HEK293 (cell line): Measurements from ENCODE around the gene TBC1D4.

Experiments
- CTCF ChIA-PET: fragments of 350-600 bp; formaldehyde crosslinking; extraction: SDS; loops from one replicate; lab custom pipeline; 2021; ENCODE audit warnings: antibody characterized with exemption; lab: Yijun Ruan, JAX
- POLR2A ChIA-PET: fragments of 300-600 bp; formaldehyde crosslinking; extraction: SDS; loops from one replicate; lab custom pipeline; 2020; ENCODE audit warnings: antibody characterized with exemption, inconsistent platforms; lab: Yijun Ruan, JAX
- H3K27ac ChIP-seq: fragments of 200-500 bp; sonication (Bioruptor generic); 2 replicates; pipeline ENCODE4 v1.5.1; 2014; ENCODE audit warnings: low read depth, low read length, control low read depth, inconsistent platforms; ENCODE audit errors: extremely low read depth
- H3K36me3 ChIP-seq, 2 experiments: fragments of 200-500 bp in 1 of 2; sonication (Bioruptor generic) in 1 of 2; 1 replicate in 1 of 2; 2 replicates in 1 of 2; pipeline ENCODE4 v1.5.1; 2014 to 2017; ENCODE audit warnings: inconsistent platforms in 2 of 2, low read length in 2 of 2; ENCODE audit not compliant: control insufficient read depth in 2 of 2, insufficient read depth in 1 of 2
- H3K4me1 ChIP-seq: fragments of 200-500 bp; sonication (Bioruptor generic); 2 replicates; pipeline ENCODE4 v1.5.1; 2014; ENCODE audit warnings: mild to moderate bottlenecking, low read length, inconsistent platforms; ENCODE audit not compliant: control insufficient read depth, insufficient read depth
- H3K4me3 ChIP-seq: 2 replicates; pipeline ENCODE4 v1.5.1; 2011; ENCODE audit warnings: low read depth, mild to moderate bottlenecking, control low read depth, low read length, moderate library complexity
- H3K9me3 ChIP-seq: fragments of 200-500 bp; sonication (Bioruptor generic); 2 replicates; pipeline ENCODE4 v1.5.1; 2014; ENCODE audit warnings: low read depth, low read length, inconsistent platforms; ENCODE audit not compliant: control insufficient read depth, insufficient read depth
- KLF1 ChIP-seq: fragments of 450-650 bp; formaldehyde crosslinking; IDR thresholded peaks from 2 replicates; pipeline ENCODE4 v1.5.1; 2016; ENCODE audit warnings: missing biosample characterization, missing genetic modification characterization
- SP2 ChIP-seq: fragments of 450-650 bp; formaldehyde crosslinking; IDR thresholded peaks from 2 replicates; pipeline ENCODE4 v1.5.1; 2016; ENCODE audit warnings: missing biosample characterization, missing genetic modification characterization
- ZNF146 ChIP-seq: fragments of 450-650 bp; formaldehyde crosslinking; IDR thresholded peaks from 2 replicates; pipeline ENCODE4 v1.5.1; 2016; ENCODE audit warnings: missing biosample characterization, missing genetic modification characterization
- ZNF37A ChIP-seq: fragments of 450-650 bp; IDR thresholded peaks from 2 replicates; pipeline ENCODE4 v1.5.1; 2018; ENCODE audit warnings: missing biosample characterization, missing genetic modification characterization
- ZNF585B ChIP-seq: fragments of 450-650 bp; formaldehyde crosslinking; IDR thresholded peaks from 2 replicates; pipeline ENCODE4 v1.5.1; 2016; ENCODE audit warnings: missing biosample characterization, missing genetic modification characterization
- ZNF654 ChIP-seq: fragments of 450-650 bp; formaldehyde crosslinking; IDR thresholded peaks from 2 replicates; pipeline ENCODE4 v1.5.1; 2016; ENCODE audit warnings: low read depth, missing biosample characterization, missing genetic modification characterization
- ZNF677 ChIP-seq: fragments of 450-650 bp; IDR thresholded peaks from 2 replicates; pipeline ENCODE4 v1.5.0; 2018; ENCODE audit warnings: missing biosample characterization, mild to moderate bottlenecking, missing genetic modification characterization, moderate library complexity
- TF ChIP-seq, protein P1 (sequence below): fragments of 450-650 bp; formaldehyde crosslinking; IDR thresholded peaks from 2 replicates; pipeline ENCODE4 v1.5.1; 2016; ENCODE audit warnings: missing biosample characterization, missing genetic modification characterization
- TF ChIP-seq, protein P2 (sequence below): fragments of 450-650 bp; formaldehyde crosslinking; IDR thresholded peaks from 2 replicates; pipeline ENCODE4 v1.5.1; 2016; ENCODE audit warnings: missing biosample characterization, missing genetic modification characterization
- TF ChIP-seq, protein P3 (sequence below): sonication (generic); formaldehyde crosslinking; IDR thresholded peaks from 2 replicates; pipeline ENCODE4 v1.8.1; 2022; ENCODE audit warnings: mild to moderate bottlenecking, moderate library complexity, missing genetic modification reagents
- TF ChIP-seq, protein P4 (sequence below): fragments of 450-650 bp; formaldehyde crosslinking; IDR thresholded peaks from 2 replicates; pipeline ENCODE4 v1.5.1; 2017; ENCODE audit warnings: missing biosample characterization, missing genetic modification characterization
- TF ChIP-seq, protein P5 (sequence below): fragments of 450-650 bp; formaldehyde crosslinking; IDR thresholded peaks from 2 replicates; pipeline ENCODE4 v1.5.1; 2016; ENCODE audit warnings: missing biosample characterization, missing genetic modification characterization, low read depth
- TF ChIP-seq, protein P6 (sequence below): fragments of 450-650 bp; formaldehyde crosslinking; conservative IDR thresholded peaks from 2 replicates; pipeline ENCODE4 v1.5.1; 2016; ENCODE audit warnings: low read depth, missing biosample characterization, missing genetic modification characterization
- TF ChIP-seq, protein P7 (sequence below): fragments of 450-650 bp; formaldehyde crosslinking; IDR thresholded peaks from 2 replicates; pipeline ENCODE4 v1.5.1; 2017; ENCODE audit warnings: missing biosample characterization, missing genetic modification characterization

TBC1D4 gene

DNA sequence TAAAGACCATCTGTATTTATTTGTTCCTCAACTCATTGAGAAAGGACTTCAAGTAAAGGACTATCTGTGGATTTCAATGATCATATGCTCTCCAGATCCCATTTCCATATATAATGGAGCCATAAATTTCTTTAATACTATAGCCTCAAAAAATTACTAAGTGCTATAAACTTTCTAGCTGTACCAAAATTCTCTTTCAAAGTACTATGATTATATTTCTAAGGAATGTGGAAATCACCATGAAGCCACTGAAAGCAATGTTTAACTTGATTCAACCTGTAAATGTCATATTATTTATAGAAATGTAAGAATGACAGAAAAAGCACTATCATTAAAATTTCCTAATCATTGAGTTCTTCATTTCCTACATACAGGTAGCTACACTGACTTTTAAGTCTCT is 20.7 kb downstream of the TBC1D4 start:
- POLR2A ChIA-PET: no interaction called here
- TF ChIP-seq KLF1 (tag by site-specific recombination): no peak
- TF ChIP-seq, protein P1, sequence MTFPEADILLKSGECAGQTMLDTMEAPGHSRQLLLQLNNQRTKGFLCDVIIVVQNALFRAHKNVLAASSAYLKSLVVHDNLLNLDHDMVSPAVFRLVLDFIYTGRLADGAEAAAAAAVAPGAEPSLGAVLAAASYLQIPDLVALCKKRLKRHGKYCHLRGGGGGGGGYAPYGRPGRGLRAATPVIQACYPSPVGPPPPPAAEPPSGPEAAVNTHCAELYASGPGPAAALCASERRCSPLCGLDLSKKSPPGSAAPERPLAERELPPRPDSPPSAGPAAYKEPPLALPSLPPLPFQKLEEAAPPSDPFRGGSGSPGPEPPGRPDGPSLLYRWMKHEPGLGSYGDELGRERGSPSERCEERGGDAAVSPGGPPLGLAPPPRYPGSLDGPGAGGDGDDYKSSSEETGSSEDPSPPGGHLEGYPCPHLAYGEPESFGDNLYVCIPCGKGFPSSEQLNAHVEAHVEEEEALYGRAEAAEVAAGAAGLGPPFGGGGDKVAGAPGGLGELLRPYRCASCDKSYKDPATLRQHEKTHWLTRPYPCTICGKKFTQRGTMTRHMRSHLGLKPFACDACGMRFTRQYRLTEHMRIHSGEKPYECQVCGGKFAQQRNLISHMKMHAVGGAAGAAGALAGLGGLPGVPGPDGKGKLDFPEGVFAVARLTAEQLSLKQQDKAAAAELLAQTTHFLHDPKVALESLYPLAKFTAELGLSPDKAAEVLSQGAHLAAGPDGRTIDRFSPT: no peak
- TF ChIP-seq, protein P2, sequence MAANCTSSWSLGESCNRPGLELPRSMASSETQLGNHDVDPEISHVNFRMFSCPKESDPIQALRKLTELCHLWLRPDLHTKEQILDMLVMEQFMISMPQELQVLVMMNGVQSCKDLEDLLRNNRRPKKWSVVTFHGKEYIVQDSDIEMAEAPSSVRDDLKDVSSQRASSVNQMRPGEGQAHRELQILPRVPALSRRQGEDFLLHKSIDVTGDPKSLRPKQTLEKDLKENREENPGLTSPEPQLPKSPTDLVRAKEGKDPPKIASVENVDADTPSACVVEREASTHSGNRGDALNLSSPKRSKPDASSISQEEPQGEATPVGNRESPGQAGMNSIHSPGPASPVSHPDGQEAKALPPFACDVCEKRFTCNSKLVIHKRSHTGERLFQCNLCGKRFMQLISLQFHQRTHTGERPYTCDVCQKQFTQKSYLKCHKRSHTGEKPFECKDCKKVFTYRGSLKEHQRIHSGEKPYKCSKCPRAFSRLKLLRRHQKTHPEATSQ: no peak
- TF ChIP-seq SP2 (tag by site-specific recombination): no peak
- TF ChIP-seq ZNF677 (tag by site-specific recombination): no peak
- TF ChIP-seq ZNF37A (tag by site-specific recombination): no peak
- TF ChIP-seq, protein P3, sequence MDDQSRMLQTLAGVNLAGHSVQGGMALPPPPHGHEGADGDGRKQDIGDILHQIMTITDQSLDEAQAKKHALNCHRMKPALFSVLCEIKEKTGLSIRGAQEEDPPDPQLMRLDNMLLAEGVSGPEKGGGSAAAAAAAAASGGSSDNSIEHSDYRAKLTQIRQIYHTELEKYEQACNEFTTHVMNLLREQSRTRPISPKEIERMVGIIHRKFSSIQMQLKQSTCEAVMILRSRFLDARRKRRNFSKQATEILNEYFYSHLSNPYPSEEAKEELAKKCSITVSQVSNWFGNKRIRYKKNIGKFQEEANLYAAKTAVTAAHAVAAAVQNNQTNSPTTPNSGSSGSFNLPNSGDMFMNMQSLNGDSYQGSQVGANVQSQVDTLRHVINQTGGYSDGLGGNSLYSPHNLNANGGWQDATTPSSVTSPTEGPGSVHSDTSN (CRISPR knock-in tag): no peak
- TF ChIP-seq, protein P4, sequence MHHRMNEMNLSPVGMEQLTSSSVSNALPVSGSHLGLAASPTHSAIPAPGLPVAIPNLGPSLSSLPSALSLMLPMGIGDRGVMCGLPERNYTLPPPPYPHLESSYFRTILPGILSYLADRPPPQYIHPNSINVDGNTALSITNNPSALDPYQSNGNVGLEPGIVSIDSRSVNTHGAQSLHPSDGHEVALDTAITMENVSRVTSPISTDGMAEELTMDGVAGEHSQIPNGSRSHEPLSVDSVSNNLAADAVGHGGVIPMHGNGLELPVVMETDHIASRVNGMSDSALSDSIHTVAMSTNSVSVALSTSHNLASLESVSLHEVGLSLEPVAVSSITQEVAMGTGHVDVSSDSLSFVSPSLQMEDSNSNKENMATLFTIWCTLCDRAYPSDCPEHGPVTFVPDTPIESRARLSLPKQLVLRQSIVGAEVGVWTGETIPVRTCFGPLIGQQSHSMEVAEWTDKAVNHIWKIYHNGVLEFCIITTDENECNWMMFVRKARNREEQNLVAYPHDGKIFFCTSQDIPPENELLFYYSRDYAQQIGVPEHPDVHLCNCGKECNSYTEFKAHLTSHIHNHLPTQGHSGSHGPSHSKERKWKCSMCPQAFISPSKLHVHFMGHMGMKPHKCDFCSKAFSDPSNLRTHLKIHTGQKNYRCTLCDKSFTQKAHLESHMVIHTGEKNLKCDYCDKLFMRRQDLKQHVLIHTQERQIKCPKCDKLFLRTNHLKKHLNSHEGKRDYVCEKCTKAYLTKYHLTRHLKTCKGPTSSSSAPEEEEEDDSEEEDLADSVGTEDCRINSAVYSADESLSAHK (tag by site-specific recombination): no peak
- TF ChIP-seq, protein P5, sequence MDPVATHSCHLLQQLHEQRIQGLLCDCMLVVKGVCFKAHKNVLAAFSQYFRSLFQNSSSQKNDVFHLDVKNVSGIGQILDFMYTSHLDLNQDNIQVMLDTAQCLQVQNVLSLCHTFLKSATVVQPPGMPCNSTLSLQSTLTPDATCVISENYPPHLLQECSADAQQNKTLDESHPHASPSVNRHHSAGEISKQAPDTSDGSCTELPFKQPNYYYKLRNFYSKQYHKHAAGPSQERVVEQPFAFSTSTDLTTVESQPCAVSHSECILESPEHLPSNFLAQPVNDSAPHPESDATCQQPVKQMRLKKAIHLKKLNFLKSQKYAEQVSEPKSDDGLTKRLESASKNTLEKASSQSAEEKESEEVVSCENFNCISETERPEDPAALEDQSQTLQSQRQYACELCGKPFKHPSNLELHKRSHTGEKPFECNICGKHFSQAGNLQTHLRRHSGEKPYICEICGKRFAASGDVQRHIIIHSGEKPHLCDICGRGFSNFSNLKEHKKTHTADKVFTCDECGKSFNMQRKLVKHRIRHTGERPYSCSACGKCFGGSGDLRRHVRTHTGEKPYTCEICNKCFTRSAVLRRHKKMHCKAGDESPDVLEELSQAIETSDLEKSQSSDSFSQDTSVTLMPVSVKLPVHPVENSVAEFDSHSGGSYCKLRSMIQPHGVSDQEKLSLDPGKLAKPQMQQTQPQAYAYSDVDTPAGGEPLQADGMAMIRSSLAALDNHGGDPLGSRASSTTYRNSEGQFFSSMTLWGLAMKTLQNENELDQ (tag by site-specific recombination): no peak
- TF ChIP-seq, protein P6, sequence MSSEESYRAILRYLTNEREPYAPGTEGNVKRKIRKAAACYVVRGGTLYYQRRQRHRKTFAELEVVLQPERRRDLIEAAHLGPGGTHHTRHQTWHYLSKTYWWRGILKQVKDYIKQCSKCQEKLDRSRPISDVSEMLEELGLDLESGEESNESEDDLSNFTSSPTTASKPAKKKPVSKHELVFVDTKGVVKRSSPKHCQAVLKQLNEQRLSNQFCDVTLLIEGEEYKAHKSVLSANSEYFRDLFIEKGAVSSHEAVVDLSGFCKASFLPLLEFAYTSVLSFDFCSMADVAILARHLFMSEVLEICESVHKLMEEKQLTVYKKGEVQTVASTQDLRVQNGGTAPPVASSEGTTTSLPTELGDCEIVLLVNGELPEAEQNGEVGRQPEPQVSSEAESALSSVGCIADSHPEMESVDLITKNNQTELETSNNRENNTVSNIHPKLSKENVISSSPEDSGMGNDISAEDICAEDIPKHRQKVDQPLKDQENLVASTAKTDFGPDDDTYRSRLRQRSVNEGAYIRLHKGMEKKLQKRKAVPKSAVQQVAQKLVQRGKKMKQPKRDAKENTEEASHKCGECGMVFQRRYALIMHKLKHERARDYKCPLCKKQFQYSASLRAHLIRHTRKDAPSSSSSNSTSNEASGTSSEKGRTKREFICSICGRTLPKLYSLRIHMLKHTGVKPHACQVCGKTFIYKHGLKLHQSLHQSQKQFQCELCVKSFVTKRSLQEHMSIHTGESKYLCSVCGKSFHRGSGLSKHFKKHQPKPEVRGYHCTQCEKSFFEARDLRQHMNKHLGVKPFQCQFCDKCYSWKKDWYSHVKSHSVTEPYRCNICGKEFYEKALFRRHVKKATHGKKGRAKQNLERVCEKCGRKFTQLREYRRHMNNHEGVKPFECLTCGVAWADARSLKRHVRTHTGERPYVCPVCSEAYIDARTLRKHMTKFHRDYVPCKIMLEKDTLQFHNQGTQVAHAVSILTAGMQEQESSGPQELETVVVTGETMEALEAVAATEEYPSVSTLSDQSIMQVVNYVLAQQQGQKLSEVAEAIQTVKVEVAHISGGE (tag by site-specific recombination): no peak
- no peak for TF ChIP-seq ZNF654 (tag by site-specific recombination)
- TF ChIP-seq ZNF585B (tag by site-specific recombination): no peak
- TF ChIP-seq ZNF146 (tag by site-specific recombination): no peak
- TF ChIP-seq, protein P7, sequence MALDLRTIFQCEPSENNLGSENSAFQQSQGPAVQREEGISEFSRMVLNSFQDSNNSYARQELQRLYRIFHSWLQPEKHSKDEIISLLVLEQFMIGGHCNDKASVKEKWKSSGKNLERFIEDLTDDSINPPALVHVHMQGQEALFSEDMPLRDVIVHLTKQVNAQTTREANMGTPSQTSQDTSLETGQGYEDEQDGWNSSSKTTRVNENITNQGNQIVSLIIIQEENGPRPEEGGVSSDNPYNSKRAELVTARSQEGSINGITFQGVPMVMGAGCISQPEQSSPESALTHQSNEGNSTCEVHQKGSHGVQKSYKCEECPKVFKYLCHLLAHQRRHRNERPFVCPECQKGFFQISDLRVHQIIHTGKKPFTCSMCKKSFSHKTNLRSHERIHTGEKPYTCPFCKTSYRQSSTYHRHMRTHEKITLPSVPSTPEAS (tag by site-specific recombination): no peak

More for the DNA sequence above, 20.7 kb downstream of the TBC1D4 start:
- no peak overlapping the region for H3K4me3 ChIP-seq
- no peaks in the 10 kb centered on the region for H3K4me1 ChIP-seq
- no peak overlapping the region for H3K27ac ChIP-seq
- no peaks in the 10 kb centered on the region for H3K9me3 ChIP-seq
- CTCF ChIA-PET: interaction anchor here (0.7 kb wide), 1 partner anchor 21 kb away, joined by 3 read pairs; the partner anchor contains the start of gene TBC1D4
- H3K36me3 ChIP-seq: peaks cover 0 to 8% of the 10 kb centered on the region in 2 experiments; a peak in 1 of 3 replicates
